Stimulated activated CD8-positive, alpha-beta memory T cell treated with anti-CD3 and anti-CD28 coated beads, Interleukin-4, amount 100 ng/mL, for 4 hours (primary cell): ENCODE measurements around the gene INHBC.
A peak's percentile ranks its signal among the peaks of the same experiment; 100 is the strongest.
"Not testable (repeated sequence)": the region's sequence is repeated elsewhere in the genome, so short reads cannot be mapped to it uniquely, and the experiment has no call there.

Source experiments
- DNase-seq, 2 donors: peaks; one replicate each; pipeline ENCODE4 v3.0.0-alpha.2; 2020; ENCODE audit warnings: low read depth in 2 of 2, low spot score in 1 of 2

INHBC gene

DNA sequence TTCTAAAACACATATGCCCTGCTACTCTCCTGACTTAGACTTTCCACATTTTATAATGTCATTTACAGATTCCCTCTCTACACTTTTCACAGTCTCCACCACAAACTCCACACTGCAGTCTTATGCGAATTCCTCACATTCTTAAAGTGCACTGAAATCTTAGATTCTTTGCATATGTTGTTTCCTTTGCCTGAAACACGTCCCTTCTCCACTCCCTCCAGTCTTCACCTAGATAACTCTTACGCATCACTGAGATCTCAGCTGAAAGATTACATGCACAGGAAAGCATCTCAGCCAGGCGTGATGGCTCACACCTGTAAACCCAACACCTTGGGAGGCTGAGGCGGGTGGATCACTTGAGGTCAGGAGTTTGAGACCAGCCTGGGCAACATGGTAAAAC is 48.9 kb downstream of the INHBC start:
- DNase-seq, result no peak

GRCh38 chr12:57485695-57486094 is 51.1 kb downstream of the INHBC start:
- no peak for DNase-seq

GRCh38 chr12:57487055-57487596 is 52.5 kb downstream of the INHBC start:
- DNase-seq, result no peak

GRCh38 chr12:57487597-57488401 is 53.2 kb downstream of the INHBC start, which contains the start of gene MARS1:
Gene MARS1 (plus strand): TSS chr12:57488068. CDS start chr12:57488091, 23 bp downstream.
- DNase-seq, result peak; percentile 79 to 87

GRCh38 chr12:57488402-57489156 is 54.0 kb downstream of the INHBC start:
- no peak for DNase-seq

GRCh38 chr12:57489157-57489641 is 54.6 kb downstream of the INHBC start:
- DNase-seq, result no peak

GRCh38 chr12:57490126-57490525 is 55.5 kb downstream of the INHBC start:
- DNase-seq, result no peak

- DNase-seq, result no peak
These were observed 57.1 kb downstream of the INHBC start for GRCh38 chr12:57491393-57492280.

DNA sequence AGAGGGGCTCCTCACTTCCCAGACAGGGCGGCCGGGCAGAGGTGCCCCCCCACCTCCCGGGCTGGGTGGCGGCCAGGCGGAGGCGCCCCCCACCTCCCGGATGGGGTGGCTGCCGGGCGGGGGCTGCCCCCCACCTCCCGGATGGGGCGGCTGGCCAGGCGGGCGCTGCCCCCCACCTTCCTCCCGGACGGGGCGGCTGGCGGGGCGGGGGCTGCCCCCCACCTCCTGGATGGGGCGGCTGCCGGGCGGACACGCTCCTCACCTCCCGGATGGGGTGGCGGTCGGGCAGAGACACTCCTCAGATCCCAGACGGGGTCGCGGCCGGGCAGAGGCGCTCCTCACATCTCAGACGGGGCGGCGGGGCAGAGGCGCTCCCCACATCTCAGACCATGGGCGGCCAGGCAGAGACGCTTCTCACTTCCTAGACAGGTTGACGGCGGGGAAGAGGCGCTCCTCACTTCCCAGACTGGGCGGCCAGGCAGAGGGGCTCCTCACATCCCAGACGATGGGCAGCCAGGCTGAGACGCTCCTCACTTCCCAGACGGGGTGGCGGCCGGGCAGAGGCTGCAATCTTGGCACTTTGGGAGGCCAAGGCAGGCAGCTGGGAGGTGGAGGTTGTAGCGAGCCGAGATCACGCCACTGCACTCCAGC is 60.6 kb downstream of the INHBC start:
- not testable (repeated sequence) for DNase-seq

DNA sequence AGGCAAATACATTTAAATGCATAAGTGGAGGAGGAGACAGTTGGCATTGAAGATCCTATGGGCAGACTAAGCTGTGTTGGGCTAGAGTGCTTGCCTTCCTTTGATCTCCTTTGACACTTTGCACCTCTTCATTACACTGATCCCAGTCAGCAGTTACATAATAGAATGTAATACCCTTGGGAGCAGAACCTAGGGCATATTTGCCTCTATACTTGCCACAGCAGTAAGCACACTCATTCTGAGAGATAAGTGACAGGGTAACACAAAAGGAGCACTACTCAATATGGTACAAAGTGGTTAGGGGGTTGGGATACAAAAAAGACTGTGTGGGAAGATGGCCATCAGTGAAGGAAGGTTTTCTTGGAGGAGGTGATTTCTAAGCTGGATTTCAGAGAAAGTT is 62.2 kb downstream of the INHBC start:
- no peak for DNase-seq

- no peak for DNase-seq
These were observed 62.9 kb downstream of the INHBC start for GRCh38 chr12:57497223-57498131.

- DNase-seq, result no peak
These were observed 63.5 kb downstream of the INHBC start for GRCh38 chr12:57498132-57498502.

- DNase-seq, result no peak
These were observed 64.0 kb downstream of the INHBC start for GRCh38 chr12:57498571-57498970.

DNA sequence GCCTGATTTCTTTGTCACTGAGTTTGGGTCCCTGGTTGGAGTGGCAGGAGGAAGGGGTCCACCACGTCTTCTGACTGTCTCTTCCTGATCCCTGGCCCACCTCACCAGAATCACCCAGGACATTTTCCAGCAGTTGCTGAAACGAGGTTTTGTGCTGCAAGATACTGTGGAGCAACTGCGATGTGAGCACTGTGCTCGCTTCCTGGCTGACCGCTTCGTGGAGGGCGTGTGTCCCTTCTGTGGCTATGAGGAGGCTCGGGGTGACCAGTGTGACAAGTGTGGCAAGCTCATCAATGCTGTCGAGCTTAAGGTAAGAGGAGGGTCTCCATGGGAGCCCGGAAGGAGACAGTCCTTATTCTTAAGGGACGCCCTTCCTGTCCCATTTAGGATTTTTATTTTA is 65.6 kb downstream of the INHBC start:
- no peak for DNase-seq
